Activated CD8-positive, alpha-beta T cell treated with anti-CD3 and anti-CD28 coated beads for 36 hours (primary cell): ENCODE measurements around the gene ADRA1B. TPM values are rescaled to one million over a fixed set of nuclear protein-coding genes. Genes with fewer than 3 reads are reported as not detected.

Experiments
- ATAC-seq: fragments of 200-7000 bp; cut with Tn5 transposase; one replicate; pipeline ENCODE4 v1.10.0; 2021; ENCODE audit warnings: mild to moderate bottlenecking, moderate library complexity
- CTCF ChIA-PET: fragments of 350-600 bp; sonication (Branson Sonifier 250); formaldehyde crosslinking; loops from one replicate; lab custom pipeline; 2021; ENCODE audit warnings: antibody characterized with exemption; lab: Charles Lee
- POLR2A ChIA-PET: fragments of 350-600 bp; sonication (Branson Sonifier 250); formaldehyde crosslinking; loops from one replicate; lab custom pipeline; 2021; ENCODE audit warnings: antibody characterized with exemption; lab: Charles Lee
- DNase-seq: peaks from one replicate; pipeline ENCODE4 v3.0.0-alpha.2; 2020
- H3K27ac Mint-ChIP-seq: one replicate; pipeline ENCODE4 v1.8.0; 2021; ENCODE audit warnings: mild to moderate bottlenecking, mixed read lengths
- H3K27me3 Mint-ChIP-seq: one replicate; pipeline ENCODE4 v1.8.0; 2021; ENCODE audit warnings: mixed read lengths
- H3K36me3 Mint-ChIP-seq: one replicate; pipeline ENCODE4 v1.8.0; 2021; ENCODE audit warnings: low read depth, mixed read lengths
- H3K4me1 Mint-ChIP-seq: one replicate; pipeline ENCODE4 v1.8.0; 2021; ENCODE audit warnings: low read depth, mixed read lengths
- H3K4me3 Mint-ChIP-seq: one replicate; pipeline ENCODE4 v1.8.0; 2021; ENCODE audit warnings: mild to moderate bottlenecking, moderate library complexity, mixed read lengths
- H3K9me3 Mint-ChIP-seq: one replicate; pipeline ENCODE4 v1.8.0; 2021; ENCODE audit warnings: mixed read lengths
- intact Hi-C: fragments of 100-400 bp; cut with micrococcal nuclease; formaldehyde crosslinking; loops from one replicate; pipeline ENCODE4 v1.10.0; 2022
- total RNA-seq, 2 experiments: library from RNA; stranded (reverse); gene quantifications; one replicate each; pipeline ENCODE4 v1.2.3, GENCODE V29; 2021
- TF ChIP-seq, protein P1 (sequence below): fragments of 200-600 bp; IDR thresholded peaks from one replicate; pipeline ENCODE4 v1.8.0; 2022; ENCODE audit warnings: antibody characterized with exemption, mild to moderate bottlenecking

ADRA1B gene
- total RNA-seq, 2 experiments from 2014 or later = not detected

DNA sequence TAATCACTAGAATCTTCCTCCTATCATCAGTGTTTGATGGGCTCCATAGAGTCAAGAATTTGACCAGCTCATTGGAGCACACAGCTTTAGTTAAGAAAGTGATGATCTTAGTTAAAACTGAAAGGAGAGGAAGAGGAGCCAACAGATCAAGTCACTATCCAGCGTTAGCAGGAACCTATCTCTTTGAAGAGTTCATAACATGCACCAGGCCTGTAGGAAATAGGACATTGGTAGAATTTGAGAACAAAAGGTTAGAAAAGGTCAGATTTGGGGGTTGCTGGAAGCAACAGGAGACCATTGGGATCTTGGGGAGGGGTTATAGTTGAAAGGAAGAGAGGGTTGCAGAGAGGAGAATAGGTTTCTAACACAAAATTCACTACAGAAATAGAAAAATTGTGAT lies 11.4 kb upstream of the ADRA1B start:
- ATAC-seq = no peak
- Mint-ChIP-seq H3K36me3 (no peaks in the 10 kb centered on the region), H3K4me3 (no peak overlapping the region), H3K4me1 (peaks cover 4% of the 10 kb centered on the region), H3K9me3 (no peaks in the 10 kb centered on the region), H3K27ac (no peak overlapping the region), H3K27me3 (peaks cover 14% of the 10 kb centered on the region)
- CTCF ChIA-PET = no interaction called here
- POLR2A ChIA-PET = no interaction called here
- DNase-seq = no peak
- intact Hi-C loops = no loop called here
- TF ChIP-seq, protein P1, sequence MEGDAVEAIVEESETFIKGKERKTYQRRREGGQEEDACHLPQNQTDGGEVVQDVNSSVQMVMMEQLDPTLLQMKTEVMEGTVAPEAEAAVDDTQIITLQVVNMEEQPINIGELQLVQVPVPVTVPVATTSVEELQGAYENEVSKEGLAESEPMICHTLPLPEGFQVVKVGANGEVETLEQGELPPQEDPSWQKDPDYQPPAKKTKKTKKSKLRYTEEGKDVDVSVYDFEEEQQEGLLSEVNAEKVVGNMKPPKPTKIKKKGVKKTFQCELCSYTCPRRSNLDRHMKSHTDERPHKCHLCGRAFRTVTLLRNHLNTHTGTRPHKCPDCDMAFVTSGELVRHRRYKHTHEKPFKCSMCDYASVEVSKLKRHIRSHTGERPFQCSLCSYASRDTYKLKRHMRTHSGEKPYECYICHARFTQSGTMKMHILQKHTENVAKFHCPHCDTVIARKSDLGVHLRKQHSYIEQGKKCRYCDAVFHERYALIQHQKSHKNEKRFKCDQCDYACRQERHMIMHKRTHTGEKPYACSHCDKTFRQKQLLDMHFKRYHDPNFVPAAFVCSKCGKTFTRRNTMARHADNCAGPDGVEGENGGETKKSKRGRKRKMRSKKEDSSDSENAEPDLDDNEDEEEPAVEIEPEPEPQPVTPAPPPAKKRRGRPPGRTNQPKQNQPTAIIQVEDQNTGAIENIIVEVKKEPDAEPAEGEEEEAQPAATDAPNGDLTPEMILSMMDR = no peak

DNA sequence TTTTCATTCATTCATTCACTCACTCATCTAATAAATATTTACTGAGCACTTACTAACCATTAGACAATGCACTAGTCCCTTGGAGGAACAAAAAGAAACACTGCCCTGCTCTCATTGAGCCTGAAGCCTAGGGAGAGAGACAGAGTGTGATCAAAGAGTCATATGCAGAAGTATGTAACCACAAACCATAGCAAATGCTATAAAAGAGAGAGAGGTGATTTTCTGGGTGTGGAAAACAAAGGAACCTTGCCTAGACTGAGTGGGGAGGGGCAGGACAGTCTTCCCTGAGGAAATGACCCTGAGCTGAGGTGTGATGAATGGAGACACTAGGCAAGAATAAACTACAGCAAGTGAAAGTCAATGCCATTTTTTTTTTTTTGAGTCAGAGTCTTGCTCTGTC lies 10.8 kb upstream of the ADRA1B start:
- no peaks in the 10 kb centered on the region for H3K36me3 Mint-ChIP-seq
- H3K27ac Mint-ChIP-seq = no peak overlapping the region
- peaks cover 4% of the 10 kb centered on the region for H3K4me1 Mint-ChIP-seq
- peaks cover 11% of the 10 kb centered on the region for H3K27me3 Mint-ChIP-seq
- ATAC-seq = no peak
- ChIA-PET CTCF (no interaction called here), POLR2A (no interaction called here)
- DNase-seq = no peak
- no peak overlapping the region for H3K4me3 Mint-ChIP-seq
- TF ChIP-seq, protein P1 = no peak
- intact Hi-C loops = no loop called here
- H3K9me3 Mint-ChIP-seq = no peaks in the 10 kb centered on the region

DNA sequence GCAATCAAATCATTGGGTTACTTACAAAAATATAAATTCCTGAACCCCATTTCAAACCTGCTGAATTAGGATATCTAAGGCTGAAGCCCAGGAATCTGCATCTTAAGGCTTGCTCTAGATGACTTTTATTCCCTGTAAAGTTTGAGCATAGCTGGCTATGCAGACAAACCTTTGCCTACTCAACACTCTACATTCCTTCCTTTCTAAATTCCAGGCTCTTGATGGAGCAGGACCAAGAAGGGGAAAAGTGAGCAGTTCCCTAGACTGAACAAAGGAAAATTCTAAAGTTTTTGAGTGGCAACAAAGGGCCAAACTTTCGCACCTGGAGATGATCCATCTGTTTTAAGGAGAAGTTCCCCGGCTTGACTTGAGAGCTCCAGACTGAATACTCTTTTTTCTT lies 9.8 kb upstream of the ADRA1B start:
- no peak for DNase-seq
- no peaks in the 10 kb centered on the region for H3K36me3 Mint-ChIP-seq
- no peak for ATAC-seq
- intact Hi-C loops = no loop called here
- TF ChIP-seq, protein P1 = no peak
- H3K4me3 Mint-ChIP-seq = no peak overlapping the region
- POLR2A ChIA-PET = no interaction called here
- H3K4me1 Mint-ChIP-seq = peaks cover 4% of the 10 kb centered on the region
- no peaks in the 10 kb centered on the region for H3K9me3 Mint-ChIP-seq
- peaks cover 9% of the 10 kb centered on the region for H3K27me3 Mint-ChIP-seq
- CTCF ChIA-PET = no interaction called here
- H3K27ac Mint-ChIP-seq = no peak overlapping the region

DNA sequence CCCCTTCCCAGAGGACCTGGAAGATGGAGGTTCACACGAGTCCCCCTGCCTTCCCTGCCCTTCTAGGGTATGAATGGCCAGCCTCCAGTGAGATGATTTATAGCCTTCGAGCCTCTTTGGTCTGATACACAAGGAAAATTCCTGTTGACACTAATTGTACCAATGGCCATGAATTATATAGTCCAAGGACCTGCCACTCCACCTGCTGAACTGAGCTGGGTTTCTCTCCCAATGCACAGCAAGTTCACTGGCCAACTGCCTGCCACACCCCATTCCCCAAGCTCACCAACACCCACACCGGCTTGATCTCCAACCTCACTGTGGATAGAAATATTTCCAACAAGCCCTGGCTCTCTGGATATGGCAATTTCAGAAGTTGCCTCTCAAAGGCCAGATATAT lies 9.3 kb upstream of the ADRA1B start:
- POLR2A ChIA-PET = no interaction called here
- no peak for DNase-seq
- CTCF ChIA-PET = interaction anchor here (1.3 kb wide), 1 partner anchor 10 kb away, joined by 3 read pairs; the partner anchor contains the start of gene ADRA1B
- Mint-ChIP-seq H3K36me3 (no peaks in the 10 kb centered on the region), H3K9me3 (no peaks in the 10 kb centered on the region), H3K4me1 (peaks cover 4% of the 10 kb centered on the region), H3K27ac (no peak overlapping the region), H3K27me3 (peaks cover 8% of the 10 kb centered on the region), H3K4me3 (no peak overlapping the region)
- ATAC-seq = no peak
- intact Hi-C loops = no loop called here
- TF ChIP-seq, protein P1 = no peak

DNA sequence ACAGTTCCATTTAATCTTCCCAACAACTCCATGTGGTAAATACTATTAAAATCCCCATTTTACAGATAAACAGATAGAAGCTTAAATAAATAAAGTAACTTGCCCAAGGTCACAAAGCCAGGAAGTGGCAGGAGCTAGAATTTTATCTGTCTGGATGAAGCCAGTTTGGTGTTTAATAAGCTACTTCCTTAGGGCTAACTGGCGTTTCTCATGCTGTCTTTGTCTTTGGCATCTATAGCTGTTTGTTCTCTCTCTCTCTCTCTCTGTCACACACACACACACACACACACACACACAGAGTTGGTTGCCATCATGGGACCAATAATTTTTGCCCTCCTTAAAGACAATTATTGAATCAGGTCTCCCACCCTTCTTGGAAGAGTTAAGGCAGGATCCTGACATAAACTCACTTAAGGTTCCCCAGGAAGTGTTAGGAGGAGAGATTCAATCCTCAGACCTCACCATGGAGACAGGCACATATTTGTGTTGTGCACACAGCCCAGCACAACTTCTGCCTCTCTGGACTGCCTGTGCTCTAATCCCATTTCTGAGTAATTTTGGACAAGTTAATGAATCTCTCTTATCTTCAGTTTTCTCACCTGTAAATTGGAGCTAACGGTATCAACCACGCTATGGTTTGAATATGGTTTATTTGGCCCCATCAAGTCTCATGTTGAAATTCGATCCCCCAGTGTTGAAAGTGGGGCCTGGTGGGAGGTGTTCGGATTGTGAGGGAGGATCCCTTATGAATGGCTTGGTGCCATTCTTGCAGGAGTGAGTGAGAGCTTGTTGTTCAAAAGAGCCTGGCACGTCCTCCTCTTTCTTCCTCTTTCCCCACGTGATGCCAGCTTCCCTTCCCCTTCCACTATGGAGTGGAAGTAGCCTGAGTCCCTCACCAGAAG lies 8.3 kb upstream of the ADRA1B start:
- ATAC-seq (no peak), DNase-seq (no peak)
- TF ChIP-seq, protein P1 = no peak
- Mint-ChIP-seq H3K27me3 (peaks cover 11% of the 10 kb centered on the region), H3K36me3 (no peaks in the 10 kb centered on the region), H3K4me3 (no peak overlapping the region), H3K9me3 (no peaks in the 10 kb centered on the region), H3K4me1 (peaks cover 4% of the 10 kb centered on the region), H3K27ac (no peak overlapping the region)
- POLR2A ChIA-PET = interaction anchor here (0.8 kb wide), 1 partner anchor 13 kb away, joined by 3 read pairs; no protein-coding TSS in a partner anchor
- CTCF ChIA-PET = interaction anchor here (1.3 kb wide), 1 partner anchor 9 kb away, joined by 3 read pairs; the partner anchor contains the start of gene ADRA1B
- intact Hi-C loops = no loop called here
